Measurements from ENCODE around the gene ALPP.
"Not testable (repeated sequence)": the region's sequence is repeated elsewhere in the genome, so short reads cannot be mapped to it uniquely, and the experiment has no call there.

The ALPP gene

DNA sequence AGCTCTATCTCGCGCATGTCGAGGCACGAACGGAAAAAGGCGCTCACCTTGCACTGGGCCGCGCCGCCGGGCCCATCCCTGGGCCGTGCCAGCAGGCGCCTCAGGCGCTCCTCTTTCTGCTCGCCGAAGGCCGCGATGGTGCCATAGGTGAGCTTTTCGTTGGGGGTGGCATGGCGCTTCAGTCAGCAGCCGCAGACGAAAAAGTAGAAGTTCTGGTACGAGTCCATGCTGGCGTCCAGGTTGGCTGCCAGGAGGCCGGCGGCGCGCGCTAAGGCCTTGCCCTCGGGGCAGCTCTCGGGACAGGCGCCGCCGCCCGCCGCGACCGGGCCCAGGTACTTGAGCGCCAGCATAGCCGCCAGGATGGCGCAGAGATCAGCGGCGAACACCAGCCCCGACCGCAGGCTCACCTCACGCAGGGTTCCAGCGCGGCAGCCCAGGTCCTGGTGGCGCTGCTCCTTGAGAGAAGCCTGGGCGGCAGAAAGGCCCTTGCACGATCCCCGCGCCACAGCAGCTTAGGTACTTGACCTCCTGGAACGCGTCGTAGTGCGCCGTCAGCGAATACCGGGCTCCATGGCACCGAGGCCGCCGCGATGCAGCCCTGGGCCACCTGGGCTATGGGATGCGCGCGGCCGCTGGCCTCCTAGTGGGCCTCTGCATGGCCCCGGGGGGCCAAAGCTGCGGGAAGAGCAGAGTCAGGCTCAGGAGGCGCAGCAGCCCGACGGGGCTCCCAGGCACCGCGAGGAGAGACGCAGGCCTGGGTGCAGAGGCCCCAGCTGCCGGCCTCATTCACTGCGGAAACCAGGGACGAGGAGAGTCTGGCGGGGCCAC, 40.9 kb downstream of the ALPP start:
- DNase-seq, result no peak

DNA sequence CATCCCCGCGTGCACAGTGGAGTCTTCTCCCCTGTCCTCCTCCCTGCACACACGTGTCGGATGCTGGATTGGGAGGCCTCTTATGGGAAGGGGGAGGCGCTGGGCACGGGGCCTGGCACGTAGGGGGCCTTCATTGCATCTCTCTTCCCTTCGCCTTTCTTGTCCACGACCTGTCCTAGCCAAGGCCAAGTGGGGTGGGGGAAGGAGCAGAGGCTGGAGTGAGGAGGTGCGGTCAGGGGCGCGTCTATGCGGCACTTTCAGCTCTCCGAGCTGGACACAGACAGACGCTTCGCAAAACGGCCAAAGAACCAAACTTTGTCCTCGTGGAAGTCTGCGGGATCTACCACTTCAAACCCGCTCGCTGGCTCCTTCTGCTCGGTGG, 41.5 kb downstream of the ALPP start:
- DNase-seq, result no peak

DNA sequence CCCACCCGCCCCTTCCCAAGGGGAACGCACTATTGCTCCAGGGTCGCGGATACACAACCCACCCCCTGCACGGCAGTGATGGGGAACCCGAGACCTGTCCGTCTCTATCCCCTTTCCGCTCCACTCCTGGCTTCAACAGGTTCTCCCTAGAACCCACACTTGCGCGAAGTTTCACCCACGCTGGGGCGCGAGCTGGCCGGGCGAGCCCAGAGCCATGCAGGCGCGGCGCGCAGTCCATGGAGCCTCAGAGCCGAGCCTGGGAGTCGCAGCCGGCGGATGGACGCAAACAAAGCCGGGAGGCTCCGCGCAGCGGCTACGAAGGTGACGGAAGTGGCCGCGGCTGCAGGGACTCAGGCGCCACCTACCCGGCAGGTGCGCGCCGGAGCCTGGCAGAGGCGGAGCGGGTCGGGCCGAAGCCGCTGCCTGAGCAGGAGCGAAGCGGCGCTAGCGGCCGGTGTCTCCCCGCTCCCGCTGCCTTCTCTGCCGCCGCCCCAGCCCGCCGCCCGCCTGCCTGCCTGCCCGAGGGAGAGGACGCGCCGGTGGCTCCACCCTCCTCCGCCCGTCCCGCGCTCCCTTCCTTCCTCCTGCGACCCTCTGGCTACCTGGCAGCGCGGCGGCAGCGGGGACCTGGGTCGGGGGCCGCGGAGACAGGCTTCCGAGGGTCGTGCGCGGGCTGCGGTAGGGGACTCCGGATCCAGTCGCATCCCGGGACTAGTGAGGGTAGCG, 42.1 kb downstream of the ALPP start:
- DNase-seq, result no peak

DNA sequence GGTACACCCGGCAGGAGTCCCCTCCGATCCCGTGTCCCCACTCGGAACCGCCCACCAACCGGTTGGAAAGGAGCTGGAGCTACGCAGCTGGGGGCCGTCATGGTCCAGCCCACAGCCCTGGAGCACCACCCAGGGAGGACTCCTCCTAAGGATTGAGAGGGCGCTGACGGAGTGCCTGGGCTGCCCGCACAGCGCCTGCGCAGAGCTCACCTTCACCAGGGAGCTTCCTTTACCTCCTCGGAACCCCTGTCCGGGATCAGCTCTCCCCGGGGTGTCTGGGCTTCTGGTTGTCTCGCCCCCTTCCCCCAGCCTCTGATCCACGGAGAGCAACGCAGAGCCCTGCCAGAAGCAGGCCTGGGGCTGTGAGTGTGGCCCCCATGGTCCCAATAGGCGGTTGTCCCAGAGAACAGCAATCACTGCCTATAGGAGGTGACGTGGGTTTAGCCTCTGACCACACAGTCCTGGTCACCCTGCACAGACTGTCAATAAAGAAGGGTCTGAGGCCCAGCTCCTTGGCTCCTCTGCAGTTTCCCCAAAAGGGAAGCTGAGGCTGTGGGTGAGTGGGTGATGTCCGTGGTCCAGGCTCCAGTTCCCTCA, 42.7 kb downstream of the ALPP start:
- no peak for DNase-seq

DNA sequence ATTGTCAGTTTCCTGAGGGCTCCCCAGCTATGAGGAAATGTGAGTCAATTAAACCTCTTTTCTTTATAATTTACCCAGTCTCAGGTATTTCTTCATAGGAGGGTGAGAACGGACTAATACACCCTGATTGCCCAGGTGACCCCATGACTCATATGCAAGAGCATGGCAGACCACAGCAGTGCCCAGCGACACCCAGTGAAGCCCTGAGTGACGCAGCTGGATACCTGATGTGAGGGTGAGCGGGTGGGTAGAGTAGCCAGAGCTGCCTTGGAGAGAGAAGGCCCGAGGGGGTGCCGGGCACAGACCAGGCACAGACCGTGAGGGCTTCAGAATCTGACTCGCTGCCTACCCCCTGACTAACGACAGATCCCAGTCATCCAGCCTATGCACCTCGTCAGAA, 43.5 kb downstream of the ALPP start:
- DNase-seq, result no peak

DNA sequence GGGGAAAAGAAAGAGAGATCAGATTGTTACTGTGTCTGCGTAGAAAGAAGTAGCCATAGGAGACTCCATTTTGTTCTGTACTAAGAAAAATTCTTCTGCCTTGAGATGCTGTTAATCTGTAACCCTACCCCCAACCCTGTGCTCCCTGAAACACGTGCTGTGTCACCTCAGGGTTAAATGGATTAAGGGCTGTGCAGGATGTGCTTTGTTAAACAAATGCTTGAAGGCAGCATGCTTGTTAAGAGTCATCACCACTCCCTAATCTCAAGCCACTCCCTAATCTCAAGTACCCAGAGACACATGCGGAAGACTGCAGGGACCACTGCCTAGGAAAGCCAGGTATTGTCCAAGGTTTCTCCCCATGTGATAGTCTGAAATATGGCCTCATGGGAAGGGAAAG, 44.4 kb downstream of the ALPP start:
- not testable (repeated sequence) for DNase-seq

DNA sequence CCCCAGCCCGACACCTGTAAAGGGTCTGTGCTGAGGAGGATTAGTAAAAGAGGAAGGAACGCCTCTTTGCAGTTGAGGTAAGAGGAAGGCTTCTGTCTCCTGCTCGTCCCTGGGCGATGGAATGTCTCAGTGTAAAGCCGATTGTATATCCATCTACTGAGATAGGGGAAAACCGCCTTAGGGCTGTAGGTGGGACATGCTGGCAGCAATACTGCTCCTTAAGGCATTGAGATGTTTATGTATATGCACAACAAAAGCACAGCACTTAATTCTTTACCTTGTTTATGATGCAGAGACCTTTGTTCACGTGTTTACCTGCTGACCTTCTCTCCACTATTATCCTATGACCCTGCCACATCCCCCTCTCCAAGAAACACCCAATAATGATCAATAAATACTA, 44.9 kb downstream of the ALPP start:
- not testable (repeated sequence) for DNase-seq

DNA sequence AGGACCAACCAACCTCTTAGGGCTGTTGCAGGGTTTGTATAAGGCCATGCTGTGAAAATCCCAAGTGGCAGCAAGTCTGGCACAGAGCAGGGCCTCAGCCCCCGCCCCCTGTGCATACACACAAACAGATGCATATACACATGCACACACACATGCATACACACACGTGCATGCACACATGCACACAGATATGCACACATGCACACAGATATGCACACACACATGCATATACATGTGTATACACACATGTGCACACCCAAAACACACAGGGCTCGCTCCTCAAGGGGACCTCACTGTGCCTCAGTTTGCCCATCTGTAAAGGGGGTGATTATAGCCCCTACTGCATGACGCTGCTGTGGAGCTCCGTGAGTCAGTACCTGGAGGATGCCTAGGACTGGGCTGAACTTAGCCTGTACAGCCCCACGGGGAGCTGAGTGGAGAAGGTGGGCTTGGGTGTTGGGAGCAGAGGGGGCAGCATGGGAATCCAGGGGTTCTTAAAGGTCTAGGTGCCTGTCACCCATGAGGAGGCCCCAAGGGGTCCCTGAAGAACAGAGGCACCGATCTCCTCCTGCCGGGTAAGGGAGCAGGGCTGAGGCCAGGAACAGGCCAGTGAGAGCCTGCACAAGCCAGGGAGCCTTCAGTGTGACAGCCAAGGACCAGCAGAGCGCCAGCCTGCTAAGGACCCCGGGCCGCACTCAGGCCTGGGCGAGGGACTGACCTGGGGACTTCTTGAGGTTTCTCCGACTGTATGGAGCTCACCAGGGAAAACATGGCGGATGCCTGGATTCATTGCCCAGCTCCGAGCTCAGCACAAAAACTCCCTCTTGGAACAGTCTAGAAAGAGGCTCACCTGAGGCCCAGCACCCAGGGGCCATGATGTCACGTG, 53.4 kb downstream of the ALPP start:
- no peak for DNase-seq

Data from anterior cingulate cortex (tissue), 58 donors.